ENCODE data around the gene RASAL1. TPM values are rescaled to one million over a fixed set of nuclear protein-coding genes. Genes with fewer than 3 reads are reported as not detected.

Gene RASAL1
- total RNA-seq, 1 donor, result not detected

DNA sequence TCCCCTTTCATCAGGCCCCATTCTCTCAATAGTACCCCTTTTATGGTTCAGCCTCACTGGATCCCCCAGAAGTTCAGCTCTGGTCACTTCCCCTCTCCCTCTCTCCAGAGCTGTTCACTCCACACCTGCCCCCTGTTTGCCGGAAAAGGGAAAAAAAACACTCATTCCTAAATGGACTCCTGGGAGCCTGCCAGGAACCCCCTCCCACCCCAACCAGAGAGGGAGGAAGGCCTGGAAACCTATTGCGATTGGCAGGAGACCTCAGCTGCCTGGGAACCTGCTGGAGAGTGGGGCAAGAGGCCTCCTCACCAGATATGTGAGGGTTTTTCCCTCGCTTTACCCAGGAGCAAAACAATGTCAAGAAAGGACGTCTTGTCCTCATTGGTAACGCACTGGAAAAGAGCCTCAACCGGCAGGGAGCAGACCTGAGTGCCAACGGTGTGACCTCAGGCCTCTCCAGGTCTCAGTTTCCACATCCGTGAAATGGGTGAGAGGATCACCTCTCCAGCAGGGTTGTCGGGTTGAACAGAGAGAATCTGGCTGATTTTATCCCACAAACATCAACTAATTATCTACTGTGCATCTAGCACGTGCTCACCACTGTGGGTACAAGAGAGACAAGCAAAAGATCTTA lies 74.4 kb downstream of the RASAL1 start:
- Histone ChIP-seq H3K79me2 (ENCODE audit: insufficient read depth, low read length) (no peaks in the 10 kb centered on the region), H2AFZ (ENCODE audit: low read length) (no peak overlapping the region), H4K20me1 (ENCODE audit: insufficient read depth, low read length) (no peaks in the 10 kb centered on the region), H3K9me3 (ENCODE audit: low read depth, low read length) (no peaks in the 10 kb centered on the region), H3K4me1 (ENCODE audit: insufficient read depth, low read length) (no peaks in the 10 kb centered on the region), H3K4me3 (ENCODE audit: insufficient read depth, low read length) (no peak overlapping the region), H3K4me2 (ENCODE audit: insufficient read depth, low read length) (no peak overlapping the region), H3K36me3 (ENCODE audit: insufficient read depth, low read length) (no peaks in the 10 kb centered on the region), H3K27ac (ENCODE audit: low read depth, low read length) (no peak overlapping the region), H3K27me3 (ENCODE audit: insufficient read depth, low read length) (peaks cover 19% of the 10 kb centered on the region)
- peak; percentile 67 for DNase-seq (ENCODE audit: insufficient read length, low spot score, missing footprints)
- TF ChIP-seq, protein P1, sequence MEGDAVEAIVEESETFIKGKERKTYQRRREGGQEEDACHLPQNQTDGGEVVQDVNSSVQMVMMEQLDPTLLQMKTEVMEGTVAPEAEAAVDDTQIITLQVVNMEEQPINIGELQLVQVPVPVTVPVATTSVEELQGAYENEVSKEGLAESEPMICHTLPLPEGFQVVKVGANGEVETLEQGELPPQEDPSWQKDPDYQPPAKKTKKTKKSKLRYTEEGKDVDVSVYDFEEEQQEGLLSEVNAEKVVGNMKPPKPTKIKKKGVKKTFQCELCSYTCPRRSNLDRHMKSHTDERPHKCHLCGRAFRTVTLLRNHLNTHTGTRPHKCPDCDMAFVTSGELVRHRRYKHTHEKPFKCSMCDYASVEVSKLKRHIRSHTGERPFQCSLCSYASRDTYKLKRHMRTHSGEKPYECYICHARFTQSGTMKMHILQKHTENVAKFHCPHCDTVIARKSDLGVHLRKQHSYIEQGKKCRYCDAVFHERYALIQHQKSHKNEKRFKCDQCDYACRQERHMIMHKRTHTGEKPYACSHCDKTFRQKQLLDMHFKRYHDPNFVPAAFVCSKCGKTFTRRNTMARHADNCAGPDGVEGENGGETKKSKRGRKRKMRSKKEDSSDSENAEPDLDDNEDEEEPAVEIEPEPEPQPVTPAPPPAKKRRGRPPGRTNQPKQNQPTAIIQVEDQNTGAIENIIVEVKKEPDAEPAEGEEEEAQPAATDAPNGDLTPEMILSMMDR (IDR thresholded peaks at IDR 0.05; ENCODE audit: extremely low read depth, low read depth, low read length), result no peak

DNA sequence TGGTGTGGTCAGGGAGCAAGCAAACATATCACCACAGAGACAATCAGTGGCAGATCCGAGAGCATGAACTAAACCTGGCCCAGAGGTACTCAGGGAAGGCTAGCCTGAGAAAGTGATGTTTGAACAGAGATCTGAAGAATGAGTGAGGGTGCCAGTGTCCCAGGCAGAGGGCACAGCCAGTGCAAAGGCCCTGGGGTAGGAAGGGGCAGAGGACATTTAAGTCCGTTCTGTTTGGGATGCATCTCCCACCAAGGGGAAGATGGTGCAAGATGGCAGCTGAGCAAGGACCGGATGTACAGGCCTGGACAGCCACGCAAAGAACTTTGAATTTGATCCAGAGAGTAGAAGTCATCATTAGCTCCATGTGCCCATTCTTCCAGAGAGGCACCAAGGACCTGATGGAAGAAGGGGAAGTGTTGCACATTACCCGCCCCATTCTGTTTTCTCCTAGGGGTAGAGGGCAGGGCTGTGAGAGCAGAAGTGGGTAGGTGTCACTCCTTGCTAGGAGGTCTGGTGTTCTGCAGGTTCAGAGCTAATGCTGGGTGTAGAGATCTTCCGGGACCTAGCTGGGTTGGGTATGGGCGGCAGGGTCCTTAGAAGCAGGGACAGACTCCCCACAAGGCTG lies 75.1 kb downstream of the RASAL1 start:
- Histone ChIP-seq H2AFZ (ENCODE audit: low read length) (no peak overlapping the region), H3K36me3 (ENCODE audit: insufficient read depth, low read length) (no peaks in the 10 kb centered on the region), H3K4me1 (ENCODE audit: insufficient read depth, low read length) (no peaks in the 10 kb centered on the region), H3K9me3 (ENCODE audit: low read depth, low read length) (no peaks in the 10 kb centered on the region), H3K27ac (ENCODE audit: low read depth, low read length) (no peak overlapping the region), H3K4me3 (ENCODE audit: insufficient read depth, low read length) (no peak overlapping the region), H4K20me1 (ENCODE audit: insufficient read depth, low read length) (no peaks in the 10 kb centered on the region), H3K27me3 (ENCODE audit: insufficient read depth, low read length) (peaks cover 26% of the 10 kb centered on the region), H3K4me2 (ENCODE audit: insufficient read depth, low read length) (no peak overlapping the region), H3K79me2 (ENCODE audit: insufficient read depth, low read length) (no peaks in the 10 kb centered on the region)
- TF ChIP-seq, protein P1 (IDR thresholded peaks at IDR 0.05; ENCODE audit: extremely low read depth, low read depth, low read length), result no peak
- DNase-seq (ENCODE audit: insufficient read length, low spot score, missing footprints), result peak; percentile 30

DNA sequence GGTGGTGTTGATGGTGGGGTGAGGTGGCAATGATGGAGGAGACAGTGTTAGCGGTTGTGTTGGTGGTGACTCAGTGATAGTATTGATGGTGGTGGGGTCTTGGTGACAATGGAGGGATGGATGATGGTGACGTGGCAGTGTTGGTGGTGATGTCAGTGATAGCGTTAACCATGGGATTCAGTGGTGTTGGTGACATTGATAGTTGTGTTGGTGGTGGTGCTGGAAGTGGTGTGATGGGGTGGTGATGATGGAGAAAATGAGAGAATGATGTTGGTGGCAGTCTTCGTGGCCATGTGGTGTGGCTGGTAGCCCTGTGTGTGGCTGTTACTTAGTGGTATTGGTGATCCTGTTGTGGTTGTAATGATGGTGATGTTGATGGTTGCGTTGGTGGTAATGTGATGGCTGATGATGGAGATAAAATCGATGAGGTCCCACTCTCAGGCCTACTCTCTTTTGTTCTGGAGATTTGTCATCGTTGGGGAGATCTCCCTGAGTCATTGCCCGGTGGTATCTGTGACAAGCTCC lies 76.4 kb downstream of the RASAL1 start:
- H3K9me3 ChIP-seq (ENCODE audit: low read depth, low read length), result no peaks in the 10 kb centered on the region
- no peaks in the 10 kb centered on the region for H3K36me3 ChIP-seq (ENCODE audit: insufficient read depth, low read length)
- H3K4me1 ChIP-seq (ENCODE audit: insufficient read depth, low read length), result no peaks in the 10 kb centered on the region
- no peaks in the 10 kb centered on the region for H3K79me2 ChIP-seq (ENCODE audit: insufficient read depth, low read length)
- TF ChIP-seq, protein P1 (IDR thresholded peaks at IDR 0.05; ENCODE audit: extremely low read depth, low read depth, low read length), result no peak
- no peak overlapping the region for H2AFZ ChIP-seq (ENCODE audit: low read length)
- no peaks in the 10 kb centered on the region for H4K20me1 ChIP-seq (ENCODE audit: insufficient read depth, low read length)
- H3K27ac ChIP-seq (ENCODE audit: low read depth, low read length), result no peak overlapping the region
- H3K4me3 ChIP-seq (ENCODE audit: insufficient read depth, low read length), result no peak overlapping the region
- peak; percentile 68 for DNase-seq (ENCODE audit: insufficient read length, low spot score, missing footprints)
- H3K4me2 ChIP-seq (ENCODE audit: insufficient read depth, low read length), result no peak overlapping the region
- H3K27me3 ChIP-seq (ENCODE audit: insufficient read depth, low read length), result peaks cover 37% of the 10 kb centered on the region

DNA sequence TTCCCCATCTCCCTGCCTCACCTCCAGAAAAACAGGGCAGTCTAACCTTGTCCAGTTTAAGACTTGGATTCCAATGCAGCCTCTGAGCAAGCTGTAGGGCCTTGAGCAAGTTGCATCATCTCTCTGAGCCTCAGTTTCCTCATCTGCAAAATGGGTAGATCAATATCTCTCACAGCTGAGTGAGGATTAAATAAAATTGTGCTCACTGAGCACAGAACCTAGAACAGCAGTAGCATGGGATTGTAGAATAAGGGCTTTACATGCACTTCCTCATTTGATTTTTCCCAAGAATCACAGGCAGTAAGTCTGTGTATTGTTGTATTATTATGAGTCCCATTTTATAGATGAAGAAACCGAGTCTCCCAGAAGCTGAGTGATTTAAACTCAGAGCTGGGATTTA lies 77.0 kb downstream of the RASAL1 start:
- DNase-seq (ENCODE audit: insufficient read length, low spot score, missing footprints), result peak; percentile 71
- Histone ChIP-seq H2AFZ (ENCODE audit: low read length) (no peak overlapping the region), H3K27ac (ENCODE audit: low read depth, low read length) (no peak overlapping the region), H3K4me1 (ENCODE audit: insufficient read depth, low read length) (no peaks in the 10 kb centered on the region), H4K20me1 (ENCODE audit: insufficient read depth, low read length) (no peaks in the 10 kb centered on the region), H3K36me3 (ENCODE audit: insufficient read depth, low read length) (no peaks in the 10 kb centered on the region), H3K4me3 (ENCODE audit: insufficient read depth, low read length) (no peak overlapping the region), H3K9me3 (ENCODE audit: low read depth, low read length) (no peaks in the 10 kb centered on the region), H3K4me2 (ENCODE audit: insufficient read depth, low read length) (no peak overlapping the region), H3K27me3 (ENCODE audit: insufficient read depth, low read length) (peaks cover 37% of the 10 kb centered on the region), H3K79me2 (ENCODE audit: insufficient read depth, low read length) (no peaks in the 10 kb centered on the region)
- TF ChIP-seq, protein P1 (IDR thresholded peaks at IDR 0.05; ENCODE audit: extremely low read depth, low read depth, low read length), result no peak

Measured in osteoblast (primary cell).